GM21447 (cell line): ENCODE data around the gene KLK4.

Experiments
- ATAC-seq: cut with Tn5 transposase; IDR thresholded peaks from one replicate; pipeline ENCODE4 v1.9.1; 2021; ENCODE audit not compliant: unreplicated experiment

Gene KLK4

GRCh38 chr19:50882188-50882587 lies 29.0 kb downstream of the KLK4 start:
- no peak for ATAC-seq

DNA sequence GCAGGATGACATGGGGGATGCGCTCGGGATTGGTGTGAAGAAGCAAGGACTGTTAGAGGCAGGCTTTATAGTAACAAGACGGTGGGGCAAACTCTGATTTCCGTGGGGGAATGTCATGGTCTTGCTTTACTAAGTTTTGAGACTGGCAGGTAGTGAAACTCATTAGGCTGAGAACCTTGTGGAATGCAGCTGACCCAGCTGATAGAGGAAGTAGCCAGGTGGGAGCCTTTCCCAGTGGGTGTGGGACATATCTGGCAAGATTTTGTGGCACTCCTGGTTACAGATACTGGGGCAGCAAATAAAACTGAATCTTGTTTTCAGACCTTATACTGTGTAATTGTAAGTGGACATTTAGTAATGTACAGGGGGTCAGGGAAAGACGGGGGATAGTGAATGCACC lies 31.0 kb downstream of the KLK4 start:
- ATAC-seq: no peak

GRCh38 chr19:50878851-50879250 lies 32.3 kb downstream of the KLK4 start:
- no peak for ATAC-seq

DNA sequence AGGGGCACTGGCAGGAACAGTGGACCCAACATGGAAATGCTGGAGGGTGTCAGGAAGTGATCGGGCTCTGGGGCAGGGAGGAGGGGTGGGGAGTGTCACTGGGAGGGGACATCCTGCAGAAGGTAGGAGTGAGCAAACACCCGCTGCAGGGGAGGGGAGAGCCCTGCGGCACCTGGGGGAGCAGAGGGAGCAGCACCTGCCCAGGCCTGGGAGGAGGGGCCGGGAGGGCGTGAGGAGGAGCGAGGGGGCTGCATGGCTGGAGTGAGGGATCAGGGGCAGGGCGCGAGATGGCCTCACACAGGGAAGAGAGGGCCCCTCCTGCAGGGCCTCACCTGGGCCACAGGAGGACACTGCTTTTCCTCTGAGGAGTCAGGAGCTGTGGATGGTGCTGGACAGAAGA lies 33.9 kb downstream of the KLK4 start:
- no peak for ATAC-seq

GRCh38 chr19:50876456-50876855 lies 34.7 kb downstream of the KLK4 start:
- no peak for ATAC-seq

- ATAC-seq: no peak
Measured at GRCh38 chr19:50875795-50876422, 35.3 kb downstream of the KLK4 start.

- ATAC-seq: no peak
Measured at GRCh38 chr19:50874211-50874610, 37.0 kb downstream of the KLK4 start.

- ATAC-seq: no peak
Measured at GRCh38 chr19:50873056-50873455, 38.1 kb downstream of the KLK4 start, which contains the start of gene KLK2. KLK2 (plus strand) TSS chr19:50873439; CDS start chr19:50873474, 35 bp downstream.

DNA sequence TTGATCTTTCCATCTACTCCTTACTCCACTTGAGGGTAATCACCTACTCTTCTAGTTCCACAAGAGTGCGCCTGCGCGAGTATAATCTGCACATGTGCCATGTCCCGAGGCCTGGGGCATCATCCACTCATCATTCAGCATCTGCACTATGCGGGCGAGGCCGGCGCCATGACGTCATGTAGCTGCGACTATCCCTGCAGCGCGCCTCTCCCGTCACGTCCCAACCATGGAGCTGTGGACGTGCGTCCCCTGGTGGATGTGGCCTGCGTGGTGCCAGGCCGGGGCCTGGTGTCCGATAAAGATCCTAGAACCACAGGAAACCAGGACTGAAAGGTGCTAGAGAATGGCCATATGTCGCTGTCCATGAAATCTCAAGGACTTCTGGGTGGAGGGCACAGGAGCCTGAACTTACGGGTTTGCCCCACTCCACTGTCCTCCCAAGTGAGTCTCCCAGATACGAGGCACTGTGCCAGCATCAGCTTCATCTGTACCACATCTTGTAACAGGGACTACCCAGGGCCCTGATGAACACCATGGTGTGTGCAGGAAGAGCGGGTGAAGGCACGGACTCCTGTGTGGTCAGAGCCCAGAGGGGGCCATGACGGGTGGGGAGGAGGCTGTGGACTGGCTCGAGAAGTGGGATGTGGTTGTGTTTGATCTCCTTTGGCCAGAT lies 40.6 kb downstream of the KLK4 start:
- no peak for ATAC-seq

- no peak for ATAC-seq
Measured at GRCh38 chr19:50869479-50869878, 41.7 kb downstream of the KLK4 start.

DNA sequence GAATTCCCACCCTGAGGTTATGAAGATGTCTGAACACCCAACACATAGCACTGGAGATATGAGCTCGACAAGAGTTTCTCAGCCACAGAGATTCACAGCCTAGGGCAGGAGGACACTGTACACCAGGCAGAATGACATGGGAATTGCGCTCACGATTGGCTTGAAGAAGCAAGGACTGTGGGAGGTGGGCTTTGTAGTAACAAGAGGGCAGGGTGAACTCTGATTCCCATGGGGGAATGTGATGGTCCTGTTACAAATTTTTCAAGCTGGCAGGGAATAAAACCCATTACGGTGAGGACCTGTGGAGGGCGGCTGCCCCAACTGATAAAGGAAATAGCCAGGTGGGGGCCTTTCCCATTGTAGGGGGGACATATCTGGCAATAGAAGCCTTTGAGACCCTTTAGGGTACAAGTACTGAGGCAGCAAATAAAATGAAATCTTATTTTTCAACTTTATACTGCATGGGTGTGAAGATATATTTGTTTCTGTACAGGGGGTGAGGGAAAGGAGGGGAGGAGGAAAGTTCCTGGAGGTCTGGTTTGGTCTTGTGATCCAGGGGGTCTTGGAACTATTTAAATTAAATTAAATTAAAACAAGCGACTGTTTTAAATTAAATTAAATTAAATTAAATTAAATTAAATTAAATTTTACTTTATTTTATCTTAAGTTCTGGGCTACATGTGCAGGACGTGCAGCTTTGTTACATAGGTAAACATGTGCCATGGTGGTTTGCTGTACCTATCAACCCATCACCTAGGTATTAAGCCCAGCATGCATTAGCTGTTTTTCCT lies 49.5 kb downstream of the KLK4 start:
- no peak for ATAC-seq

DNA sequence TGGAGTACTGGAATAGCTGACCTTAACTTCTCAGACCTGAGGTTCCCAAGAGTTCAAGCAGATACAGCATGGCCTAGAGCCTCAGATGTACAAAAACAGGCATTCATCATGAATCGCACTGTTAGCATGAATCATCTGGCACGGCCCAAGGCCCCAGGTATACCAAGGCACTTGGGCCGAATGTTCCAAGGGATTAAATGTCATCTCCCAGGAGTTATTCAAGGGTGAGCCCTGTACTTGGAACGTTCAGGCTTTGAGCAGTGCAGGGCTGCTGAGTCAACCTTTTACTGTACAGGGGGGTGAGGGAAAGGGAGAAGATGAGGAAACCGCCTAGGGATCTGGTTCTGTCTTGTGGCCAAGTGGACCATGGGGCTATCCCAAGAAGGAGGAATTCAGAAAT lies 50.2 kb downstream of the KLK4 start:
- no peak for ATAC-seq

DNA sequence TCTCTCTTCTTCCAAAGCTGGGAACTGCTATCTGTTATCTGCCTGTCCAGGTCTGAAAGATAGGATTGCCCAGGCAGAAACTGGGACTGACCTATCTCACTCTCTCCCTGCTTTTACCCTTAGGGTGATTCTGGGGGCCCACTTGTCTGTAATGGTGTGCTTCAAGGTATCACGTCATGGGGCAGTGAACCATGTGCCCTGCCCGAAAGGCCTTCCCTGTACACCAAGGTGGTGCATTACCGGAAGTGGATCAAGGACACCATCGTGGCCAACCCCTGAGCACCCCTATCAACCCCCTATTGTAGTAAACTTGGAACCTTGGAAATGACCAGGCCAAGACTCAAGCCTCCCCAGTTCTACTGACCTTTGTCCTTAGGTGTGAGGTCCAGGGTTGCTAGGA lies 51.3 kb downstream of the KLK4 start:
- ATAC-seq: no peak

- no peak for ATAC-seq
Measured at GRCh38 chr19:50858886-50859285, 52.3 kb downstream of the KLK4 start.

DNA sequence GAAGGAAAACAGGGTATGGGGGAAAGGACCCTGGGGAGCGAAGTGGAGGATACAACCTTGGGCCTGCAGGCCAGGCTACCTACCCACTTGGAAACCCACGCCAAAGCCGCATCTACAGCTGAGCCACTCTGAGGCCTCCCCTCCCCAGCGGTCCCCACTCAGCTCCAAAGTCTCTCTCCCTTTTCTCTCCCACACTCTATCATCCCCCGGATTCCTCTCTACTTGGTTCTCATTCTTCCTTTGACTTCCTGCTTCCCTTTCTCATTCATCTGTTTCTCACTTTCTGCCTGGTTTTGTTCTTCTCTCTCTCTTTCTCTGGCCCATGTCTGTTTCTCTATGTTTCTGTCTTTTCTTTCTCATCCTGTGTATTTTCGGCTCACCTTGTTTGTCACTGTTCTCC lies 53.8 kb downstream of the KLK4 start:
- ATAC-seq: no peak
